H1 (cell line): ENCODE results near the gene CYP26C1. TPM values are rescaled to one million over a fixed set of nuclear protein-coding genes. Genes with fewer than 3 reads are reported as not detected.

Experiments
- CBX8 ChIP-seq: fragments of 300-800, 300-1000 bp; sonication (generic); IDR thresholded peaks from 2 replicates; pipeline ENCODE4 v1.7.1; 2016; ENCODE audit warnings: low read depth, low read length, borderline replicate concordance
- CEBPB ChIP-seq: IDR thresholded peaks from 2 replicates; pipeline ENCODE4 v1.6.1; 2012; ENCODE audit warnings: low read depth, low read length
- CHD7 ChIP-seq: fragments of 300-600 bp; sonication (generic); IDR thresholded peaks from 2 replicates; pipeline ENCODE4 v1.7.1; 2012; ENCODE audit warnings: low read length, moderate library complexity, mild to moderate bottlenecking, inconsistent platforms; ENCODE audit not compliant: insufficient replicate concordance
- GABPA ChIP-seq: IDR thresholded peaks from 2 replicates; pipeline ENCODE4 v1.6.1; 2011; ENCODE audit warnings: mild to moderate bottlenecking, low read length, moderate library complexity, borderline replicate concordance; ENCODE audit not compliant: insufficient read depth
- KDM5A ChIP-seq: fragments of 200-600 bp; IDR thresholded peaks from 2 replicates; pipeline ENCODE4 v1.7.1; 2012; ENCODE audit warnings: mild to moderate bottlenecking, low read length, inconsistent platforms, mixed read lengths
- POU5F1 ChIP-seq: IDR thresholded peaks from 2 replicates; pipeline ENCODE4 v1.6.1; 2011; ENCODE audit warnings: low read depth, mild to moderate bottlenecking, low read length, moderate library complexity
- RBBP5 ChIP-seq: IDR thresholded peaks from 2 replicates; pipeline ENCODE4 v1.7.1; 2012; ENCODE audit warnings: low read depth, mild to moderate bottlenecking, inconsistent platforms, low read length, moderate library complexity, borderline replicate concordance
- SP4 ChIP-seq: IDR thresholded peaks from 2 replicates; pipeline ENCODE4 v1.6.1; 2012; ENCODE audit warnings: low read length, inconsistent platforms
- TBP ChIP-seq: IDR thresholded peaks from 2 replicates; pipeline ENCODE4 v1.6.1; 2011; ENCODE audit warnings: low read depth, low read length, improper control_type of control experiment
- polyA plus RNA-seq, 7 experiments: library from polyadenylated mRNA; depleted of rRNA in 3 of 7; stranded (reverse) in 5 of 7; unstranded in 2 of 7; fragments of >200 nt in 5 of 7; fragments of 200-250 nt in 2 of 7; gene quantifications; 1 replicate in 5 of 7; 2 replicates in 1 of 7; 4 replicates in 1 of 7; pipeline versions ENCODE4 v1.2.1 to v1.2.3, GENCODE V29; 2011 to 2013; ENCODE audit warnings: missing spikeins in 2 of 7, mixed read lengths in 2 of 7
- total RNA-seq: library from RNA; stranded (reverse); fragmentation: NEBNext Ultra II Directional; extraction: Animal tissue kit (Norgen Biotek cat#: 25700); gene quantifications from 2 replicates; pipeline ENCODE4 v1.2.1, GENCODE V29; 2021
- TF ChIP-seq, protein P1 (sequence below), 3 experiments: IDR thresholded peaks; 1 replicate in 2 of 3; 2 replicates in 1 of 3; pipeline versions ENCODE4 v1.5.1 to v1.6.1; 2011; ENCODE audit warnings: low read length in 3 of 3, mild to moderate bottlenecking in 3 of 3, inconsistent platforms in 2 of 3, low read depth in 1 of 3, moderate library complexity in 1 of 3; ENCODE audit not compliant: insufficient read depth in 1 of 3; ENCODE audit errors: control extremely low read depth in 1 of 3

The CYP26C1 gene
- total and polyA plus RNA-seq, 2 of the 8 experiments (the other 6 are each of a cell fraction or from before 2014, with no cell fraction given), result 0.12 to 0.28 TPM

GRCh38 chr10:93015722-93016121 is 44.9 kb upstream of the CYP26C1 start (continued):
- no peak for TF ChIP-seq CHD7
- no peak for TF ChIP-seq CEBPB
- no peak for TF ChIP-seq POU5F1
- TF ChIP-seq CBX8, result no peak
- TF ChIP-seq RBBP5, result no peak
- no peak for TF ChIP-seq KDM5A
- no peak for TF ChIP-seq GABPA
- TF ChIP-seq, protein P1, sequence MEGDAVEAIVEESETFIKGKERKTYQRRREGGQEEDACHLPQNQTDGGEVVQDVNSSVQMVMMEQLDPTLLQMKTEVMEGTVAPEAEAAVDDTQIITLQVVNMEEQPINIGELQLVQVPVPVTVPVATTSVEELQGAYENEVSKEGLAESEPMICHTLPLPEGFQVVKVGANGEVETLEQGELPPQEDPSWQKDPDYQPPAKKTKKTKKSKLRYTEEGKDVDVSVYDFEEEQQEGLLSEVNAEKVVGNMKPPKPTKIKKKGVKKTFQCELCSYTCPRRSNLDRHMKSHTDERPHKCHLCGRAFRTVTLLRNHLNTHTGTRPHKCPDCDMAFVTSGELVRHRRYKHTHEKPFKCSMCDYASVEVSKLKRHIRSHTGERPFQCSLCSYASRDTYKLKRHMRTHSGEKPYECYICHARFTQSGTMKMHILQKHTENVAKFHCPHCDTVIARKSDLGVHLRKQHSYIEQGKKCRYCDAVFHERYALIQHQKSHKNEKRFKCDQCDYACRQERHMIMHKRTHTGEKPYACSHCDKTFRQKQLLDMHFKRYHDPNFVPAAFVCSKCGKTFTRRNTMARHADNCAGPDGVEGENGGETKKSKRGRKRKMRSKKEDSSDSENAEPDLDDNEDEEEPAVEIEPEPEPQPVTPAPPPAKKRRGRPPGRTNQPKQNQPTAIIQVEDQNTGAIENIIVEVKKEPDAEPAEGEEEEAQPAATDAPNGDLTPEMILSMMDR (IDR thresholded peaks at IDR 0.05; ENCODE audit: control extremely low read depth in 1 of 3, insufficient read depth in 1 of 3, low read depth in 1 of 3, low read length in 3 of 3), result no peak
- no peak for TF ChIP-seq TBP
- no peak for TF ChIP-seq SP4
- TF ChIP-seq, all 59 proteins: peak for 0
